ENCODE data around the gene TXNDC17. TPM values are rescaled to one million over a fixed set of nuclear protein-coding genes. Genes with fewer than 3 reads are reported as not detected.
"Not testable (repeated sequence)": the region's sequence is repeated elsewhere in the genome, so short reads cannot be mapped to it uniquely, and the experiment has no call there.

Gene TXNDC17
- total RNA-seq, 1 donor from 2014 or later: 20.7 TPM

GRCh38 chr17:6683081-6683684 lies 42.3 kb downstream of the TXNDC17 start:
- no peak for DNase-seq (ENCODE audit: low spot score)

- DNase-seq (ENCODE audit: low spot score): no peak
These were observed 43.0 kb downstream of the TXNDC17 start for GRCh38 chr17:6683730-6684459.

GRCh38 chr17:6684460-6684783 lies 43.6 kb downstream of the TXNDC17 start:
- no peak for DNase-seq (ENCODE audit: low spot score)

GRCh38 chr17:6684881-6685767 lies 44.3 kb downstream of the TXNDC17 start:
- no peak for DNase-seq (ENCODE audit: low spot score)

GRCh38 chr17:6686026-6686425 lies 45.2 kb downstream of the TXNDC17 start:
- DNase-seq (ENCODE audit: low spot score): no peak

GRCh38 chr17:6688944-6689343 lies 48.1 kb downstream of the TXNDC17 start:
- DNase-seq (ENCODE audit: low spot score): no peak

- no peak for DNase-seq (ENCODE audit: low spot score)
These were observed 49.8 kb downstream of the TXNDC17 start for GRCh38 chr17:6690641-6691040.

GRCh38 chr17:6691546-6691945 lies 50.7 kb downstream of the TXNDC17 start:
- no peak for DNase-seq (ENCODE audit: low spot score)

- DNase-seq (ENCODE audit: low spot score): not testable (repeated sequence)
These were observed 51.1 kb downstream of the TXNDC17 start for GRCh38 chr17:6691958-6692357.

Other genes with a start within 250 kb of the TXNDC17 start
- 2.2 TPM for gene AIPL1, start 205.9 kb upstream of the TXNDC17 start, total RNA-seq (ENCODE audit: insufficient read depth, low replicate concordance)
- 3.1 TPM for gene PIMREG, start 196.6 kb upstream of the TXNDC17 start, total RNA-seq (ENCODE audit: insufficient read depth, low replicate concordance)
- 4.8 TPM for gene PITPNM3, start 84.5 kb upstream of the TXNDC17 start, total RNA-seq (ENCODE audit: insufficient read depth, low replicate concordance)
- 9.4 TPM for gene KIAA0753, start 349 bp upstream of the TXNDC17 start, total RNA-seq (ENCODE audit: insufficient read depth, low replicate concordance)
- 3.1 TPM for gene MED31, start 10.5 kb downstream of the TXNDC17 start, total RNA-seq (ENCODE audit: insufficient read depth, low replicate concordance)
- 3.1 TPM for gene C17orf100, start 10.7 kb downstream of the TXNDC17 start, total RNA-seq (ENCODE audit: insufficient read depth, low replicate concordance)
- 0.48 TPM for gene SLC13A5, start 72.3 kb downstream of the TXNDC17 start, total RNA-seq (ENCODE audit: insufficient read depth, low replicate concordance)
- 19.5 TPM for gene XAF1, start 115.0 kb downstream of the TXNDC17 start, total RNA-seq (ENCODE audit: insufficient read depth, low replicate concordance)
- gene FBXO39, start 135.2 kb downstream of the TXNDC17 start, total RNA-seq (ENCODE audit: insufficient read depth, low replicate concordance): 5.5 TPM
- 0.72 TPM for gene TEKT1, start 190.7 kb downstream of the TXNDC17 start, total RNA-seq (ENCODE audit: insufficient read depth, low replicate concordance)

Measured in umbilical cord (tissue), 2 donors.